Caco-2 (cell line): ENCODE data around the gene STK10. TPM values are rescaled to one million over a fixed set of nuclear protein-coding genes. Genes with fewer than 3 reads are reported as not detected.

Experiments used
- BruUV-seq: library from RNA; stranded (reverse); fragments of 400-500 nt; replicated peaks from 2 replicates; lab custom pipeline; 2021; lab: Mats Ljungman, UMichigan
- CTCF ChIA-PET: fragments of 300-600 bp; sonication (Branson Sonifier 250); formaldehyde crosslinking; loops from one replicate; lab custom pipeline; 2022; ENCODE audit warnings: antibody characterized with exemption; lab: Charles Lee
- POLR2A ChIA-PET: fragments of 300-600 bp; sonication (Branson Sonifier 250); formaldehyde crosslinking; loops from one replicate; lab custom pipeline; 2022; ENCODE audit warnings: antibody characterized with exemption; lab: Charles Lee
- DNase-seq, 2 experiments: peaks; one replicate each; pipeline versions ENCODE4 v3.0.0 to v3.0.0-alpha.2; 2020 to 2022
- H3K27me3 ChIP-seq: replicated peaks from 2 replicates; pipeline ENCODE4 v1.6.0; 2011; ENCODE audit warnings: low read length; ENCODE audit not compliant: control insufficient read depth, insufficient read depth
- H3K36me3 ChIP-seq: 2 replicates; pipeline ENCODE4 v1.5.1; 2011; ENCODE audit warnings: low read length; ENCODE audit not compliant: control insufficient read depth, insufficient read depth
- H3K4me1 ChIP-seq: fragments of 250-450 bp; sonication (Bioruptor Pico); 2 replicates; pipeline ENCODE4 v1.5.1; 2020; ENCODE audit warnings: mild to moderate bottlenecking
- H3K4me3 ChIP-seq: 2 replicates; pipeline ENCODE4 v1.5.1; 2011; ENCODE audit warnings: low read depth, mild to moderate bottlenecking, control low read depth, low read length
- H3K9me3 ChIP-seq: fragments of 250-450 bp; sonication (Bioruptor Pico); 2 replicates; pipeline ENCODE4 v1.5.1; 2020; ENCODE audit warnings: mild to moderate bottlenecking, moderate library complexity
- H3K27ac Mint-ChIP-seq: one replicate; pipeline ENCODE4 v1.8.0; 2022; ENCODE audit warnings: mixed read lengths; ENCODE audit not compliant: unreplicated experiment
- H3K27me3 Mint-ChIP-seq: one replicate; pipeline ENCODE4 v1.8.0; 2022; ENCODE audit warnings: mixed read lengths; ENCODE audit not compliant: insufficient read depth, unreplicated experiment
- H3K36me3 Mint-ChIP-seq: one replicate; pipeline ENCODE4 v1.8.0; 2022; ENCODE audit warnings: mild to moderate bottlenecking, mixed read lengths; ENCODE audit not compliant: insufficient read depth, unreplicated experiment
- H3K4me1 Mint-ChIP-seq: one replicate; pipeline ENCODE4 v1.8.0; 2022; ENCODE audit warnings: low read depth, mixed read lengths; ENCODE audit not compliant: unreplicated experiment
- H3K4me3 Mint-ChIP-seq: one replicate; pipeline ENCODE4 v1.8.0; 2022; ENCODE audit warnings: mild to moderate bottlenecking, moderate library complexity, mixed read lengths; ENCODE audit not compliant: unreplicated experiment
- H3K9me3 Mint-ChIP-seq: one replicate; pipeline ENCODE4 v1.8.0; 2022; ENCODE audit warnings: mixed read lengths; ENCODE audit not compliant: unreplicated experiment
- CTCF ChIP-seq, 2 experiments: fragments of 200-600 bp in 1 of 2; IDR thresholded peaks; 1 replicate in 1 of 2; 2 replicates in 1 of 2; pipeline versions ENCODE4 v1.5.1 to v1.8.0; 2011 to 2022; ENCODE audit warnings: antibody characterized with exemption in 1 of 2, control low read depth in 1 of 2, inconsistent platforms in 1 of 2, low read depth in 1 of 2, low read length in 1 of 2, mild to moderate bottlenecking in 1 of 2, moderate library complexity in 1 of 2; ENCODE audit not compliant: insufficient read depth in 1 of 2, severe bottlenecking in 1 of 2, unreplicated experiment in 1 of 2
- intact Hi-C: fragments of 100-400 bp; cut with micrococcal nuclease; formaldehyde crosslinking; loops from one replicate; pipeline ENCODE4 v1.10.0; 2022; ENCODE audit not compliant: unreplicated experiment
- total RNA-seq: library from RNA; stranded (reverse); gene quantifications from 2 replicates; pipeline ENCODE4 v1.2.3, GENCODE V29; 2022

Gene STK10
- total RNA-seq, 1 experiment from 2014 or later = 10.3 TPM

GRCh38 chr5:172064766-172065165, 123.3 kb downstream of the STK10 start:
- Mint-ChIP-seq H3K27ac (no peak overlapping the region), H3K9me3 (no peaks in the 10 kb centered on the region), H3K4me1 (no peaks in the 10 kb centered on the region), H3K4me3 (no peak overlapping the region), H3K27me3 (no peaks in the 10 kb centered on the region), H3K36me3 (peaks cover 12% of the 10 kb centered on the region)
- no TSS peak for BruUV-seq
- no peaks in the 10 kb centered on the region for H3K36me3 ChIP-seq
- POLR2A ChIA-PET = no interaction called here
- no peak for TF ChIP-seq CTCF (IDR thresholded peaks at IDR 0.05; ENCODE audit: insufficient read depth in 1 of 2, low read depth in 1 of 2, low read length in 1 of 2, severe bottlenecking in 1 of 2, unreplicated experiment in 1 of 2)
- no peak overlapping the region for H3K4me3 ChIP-seq
- no peaks in the 10 kb centered on the region for H3K9me3 ChIP-seq
- H3K4me1 ChIP-seq = no peaks in the 10 kb centered on the region
- CTCF ChIA-PET = interaction anchor here (1.0 kb wide), 1 partner anchor 153 kb away, joined by 4 read pairs; no protein-coding TSS in a partner anchor
- DNase-seq = no peak
- intact Hi-C loops = no loop called here
- H3K27me3 ChIP-seq = no peaks in the 10 kb centered on the region

GRCh38 chr5:172064358-172064757, 123.7 kb downstream of the STK10 start:
- no TSS peak for BruUV-seq

GRCh38 chr5:172063463-172064235, 124.4 kb downstream of the STK10 start:
- Histone ChIP-seq H3K4me1 (no peaks in the 10 kb centered on the region), H3K27me3 (no peaks in the 10 kb centered on the region), H3K36me3 (no peaks in the 10 kb centered on the region), H3K9me3 (no peaks in the 10 kb centered on the region), H3K4me3 (no peak overlapping the region)
- intact Hi-C loops = no loop called here
- peaks cover 17% of the 10 kb centered on the region for H3K36me3 Mint-ChIP-seq
- no peak overlapping the region for H3K4me3 Mint-ChIP-seq
- no peak for TF ChIP-seq CTCF (IDR thresholded peaks at IDR 0.05; ENCODE audit: insufficient read depth in 1 of 2, low read depth in 1 of 2, low read length in 1 of 2, severe bottlenecking in 1 of 2, unreplicated experiment in 1 of 2)
- no TSS peak for BruUV-seq
- no peaks in the 10 kb centered on the region for H3K9me3 Mint-ChIP-seq
- CTCF ChIA-PET = interaction anchor here (0.7 kb wide), 1 partner anchor 285 kb away, joined by 3 read pairs; no protein-coding TSS in a partner anchor
- POLR2A ChIA-PET = no interaction called here
- H3K27ac Mint-ChIP-seq = no peak overlapping the region
- no peak for DNase-seq
- no peaks in the 10 kb centered on the region for H3K4me1 Mint-ChIP-seq
- no peaks in the 10 kb centered on the region for H3K27me3 Mint-ChIP-seq

More at GRCh38 chr5:172064358-172064757, 123.7 kb downstream of the STK10 start:
- intact Hi-C loops = no loop called here
- Mint-ChIP-seq H3K4me1 (no peaks in the 10 kb centered on the region), H3K36me3 (peaks cover 16% of the 10 kb centered on the region), H3K4me3 (no peak overlapping the region), H3K27ac (no peak overlapping the region), H3K9me3 (no peaks in the 10 kb centered on the region), H3K27me3 (no peaks in the 10 kb centered on the region)
- no peaks in the 10 kb centered on the region for H3K36me3 ChIP-seq
- CTCF ChIA-PET = interaction anchor here (1.0 kb wide), 1 partner anchor 152 kb away, joined by 4 read pairs; no protein-coding TSS in a partner anchor
- no peak overlapping the region for H3K4me3 ChIP-seq
- POLR2A ChIA-PET = no interaction called here
- no peaks in the 10 kb centered on the region for H3K27me3 ChIP-seq
- H3K9me3 ChIP-seq = no peaks in the 10 kb centered on the region
- no peak for DNase-seq
- TF ChIP-seq CTCF (IDR thresholded peaks at IDR 0.05; ENCODE audit: insufficient read depth in 1 of 2, low read depth in 1 of 2, low read length in 1 of 2, severe bottlenecking in 1 of 2, unreplicated experiment in 1 of 2) = no peak
- no peaks in the 10 kb centered on the region for H3K4me1 ChIP-seq
